ENCODE data around the gene HOXA3. TPM values are rescaled to one million over a fixed set of nuclear protein-coding genes. Genes with fewer than 3 reads are reported as not detected.
A peak's percentile ranks its signal among the peaks of the same experiment; 100 is the strongest.

The HOXA3 gene
- total RNA-seq, 1 donor from 2014 or later: 209 TPM

GRCh38 chr7:27142580-27143022 is 9.8 kb downstream of the HOXA3 start:
- TF ChIP-seq CTCF (IDR thresholded peaks at IDR 0.05; ENCODE audit: unreplicated experiment): no peak
- Mint-ChIP-seq H3K27ac (peak overlapping the region; percentile 100), H3K4me1 (peaks cover 67% of the 10 kb centered on the region), H3K9me3 (no peaks in the 10 kb centered on the region), H3K36me3 (peaks cover 49% of the 10 kb centered on the region), H3K4me3 (peak overlapping the region; percentile 87), H3K27me3 (ENCODE audit: low read depth) (no peaks in the 10 kb centered on the region)
- no peak for DNase-seq (ENCODE audit: low spot score in 2 of 2, unreplicated experiment in 2 of 2)

DNA sequence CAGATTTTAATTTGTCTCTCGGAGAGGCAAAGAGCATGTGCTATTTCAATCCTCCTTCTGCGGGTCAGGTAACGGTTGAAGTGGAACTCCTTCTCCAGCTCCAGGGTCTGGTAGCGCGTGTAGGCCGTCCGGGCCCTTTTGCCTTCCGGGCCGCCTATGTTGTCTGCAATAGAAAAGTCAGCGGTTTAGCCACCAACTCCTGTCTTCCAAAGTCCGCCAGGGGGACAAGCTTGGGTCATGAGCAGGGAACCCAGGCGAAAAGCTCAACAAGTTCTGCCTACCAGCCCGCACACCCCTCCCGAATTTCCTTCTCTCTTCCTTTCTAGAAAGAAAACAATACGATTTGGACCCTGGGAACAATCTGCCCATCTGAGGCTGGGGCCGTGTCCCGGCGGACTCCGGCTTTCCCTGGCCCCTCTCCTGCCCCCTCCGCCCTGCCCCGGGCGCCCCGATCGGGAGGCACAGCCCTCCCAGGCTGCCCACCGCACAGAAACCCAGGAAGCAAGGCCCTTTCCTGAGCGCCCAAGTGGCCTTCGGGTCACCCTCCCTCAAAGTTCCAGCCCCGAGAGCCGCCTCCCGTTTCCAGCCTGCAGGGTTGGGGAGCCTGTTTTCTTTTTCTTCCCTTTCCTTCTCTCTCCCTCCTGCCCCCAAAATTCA is 10.3 kb downstream of the HOXA3 start:
- DNase-seq (ENCODE audit: low spot score in 2 of 2, unreplicated experiment in 2 of 2): peak in 1 of 2 experiments; percentile 59

GRCh38 chr7:27141137-27141922 is 11.1 kb downstream of the HOXA3 start:
- H3K4me3 Mint-ChIP-seq: peak overlapping the region; percentile 87

More for the DNA sequence above, 10.3 kb downstream of the HOXA3 start:
- peak; percentile 25 for TF ChIP-seq CTCF (IDR thresholded peaks at IDR 0.05; ENCODE audit: unreplicated experiment)
- Mint-ChIP-seq H3K4me1 (peaks cover 67% of the 10 kb centered on the region), H3K4me3 (peak overlapping the region; percentile 87), H3K27me3 (ENCODE audit: low read depth) (no peaks in the 10 kb centered on the region), H3K36me3 (peaks cover 50% of the 10 kb centered on the region), H3K9me3 (no peaks in the 10 kb centered on the region), H3K27ac (peak overlapping the region; percentile 100)

GRCh38 chr7:27140126-27140857 is 12.1 kb downstream of the HOXA3 start:
- peaks cover 47% of the 10 kb centered on the region for H3K36me3 Mint-ChIP-seq

More at GRCh38 chr7:27141137-27141922, 11.1 kb downstream of the HOXA3 start:
- peaks cover 67% of the 10 kb centered on the region for H3K4me1 Mint-ChIP-seq
- peak overlapping the region; percentile 100 for H3K27ac Mint-ChIP-seq
- DNase-seq (ENCODE audit: low spot score in 2 of 2, unreplicated experiment in 2 of 2): peak in 1 of 2 experiments; percentile 37
- peaks cover 48% of the 10 kb centered on the region for H3K36me3 Mint-ChIP-seq
- no peaks in the 10 kb centered on the region for H3K27me3 Mint-ChIP-seq (ENCODE audit: low read depth)
- TF ChIP-seq CTCF (IDR thresholded peaks at IDR 0.05; ENCODE audit: unreplicated experiment): no peak
- H3K9me3 Mint-ChIP-seq: no peaks in the 10 kb centered on the region

More at GRCh38 chr7:27140126-27140857, 12.1 kb downstream of the HOXA3 start:
- Mint-ChIP-seq H3K4me1 (peaks cover 67% of the 10 kb centered on the region), H3K27ac (peak overlapping the region; percentile 100), H3K4me3 (peak overlapping the region; percentile 87), H3K9me3 (no peaks in the 10 kb centered on the region), H3K27me3 (ENCODE audit: low read depth) (no peaks in the 10 kb centered on the region)
- TF ChIP-seq CTCF (IDR thresholded peaks at IDR 0.05; ENCODE audit: unreplicated experiment): no peak
- peak in 1 of 2 experiments; percentile 42 for DNase-seq (ENCODE audit: low spot score in 2 of 2, unreplicated experiment in 2 of 2)

Measured in mesothelial cell of epicardium (in vitro differentiated cells).